Measurements from ENCODE around the gene LSM4.
A peak's percentile ranks its signal among the peaks of the same experiment; 100 is the strongest.

Gene LSM4

GRCh38 chr19:18274781-18275356 lies 48.0 kb downstream of the LSM4 start:
- Histone ChIP-seq H3K4me2 (ENCODE audit: low read length) (no peak overlapping the region), H3K27me3 (ENCODE audit: control insufficient read depth, insufficient read depth, low read length) (no peaks in the 10 kb centered on the region), H3K9ac (no peak overlapping the region), H3K9me3 (ENCODE audit: control insufficient read depth, low read length) (no peaks in the 10 kb centered on the region), H3K4me1 (peaks cover 29% of the 10 kb centered on the region), H3K27ac (peak overlapping the region; percentile 58), H2AFZ (no peak overlapping the region), H3K79me2 (peaks cover 14% of the 10 kb centered on the region), H3K36me3 (ENCODE audit: control insufficient read depth, insufficient read depth, low read length) (peaks cover 4% of the 10 kb centered on the region), H3K4me3 (ENCODE audit: low read depth, low read length) (no peak overlapping the region)
- no peak for TF ChIP-seq CTCF (IDR thresholded peaks at IDR 0.05)

- H3K4me1 ChIP-seq = peaks cover 29% of the 10 kb centered on the region
- H3K27me3 ChIP-seq (ENCODE audit: control insufficient read depth, insufficient read depth, low read length) = no peaks in the 10 kb centered on the region
- no peak within 1 kb of the TSS for H3K9ac ChIP-seq
- no peak within 1 kb of the TSS for H2AFZ ChIP-seq
- H3K4me3 ChIP-seq (ENCODE audit: low read depth, low read length) = no peak within 1 kb of the TSS
- no peak within 1 kb of the TSS for H3K4me2 ChIP-seq (ENCODE audit: low read length)
- H3K79me2 ChIP-seq = peaks cover 12% of the 10 kb centered on the region
- no peaks in the 10 kb centered on the region for H3K9me3 ChIP-seq (ENCODE audit: control insufficient read depth, low read length)
- TF ChIP-seq CTCF (IDR thresholded peaks at IDR 0.05) = no peak
- peak within 1 kb of the TSS; percentile 58 for H3K27ac ChIP-seq
- H3K36me3 ChIP-seq (ENCODE audit: control insufficient read depth, insufficient read depth, low read length) = peaks cover 4% of the 10 kb centered on the region
These were observed 48.6 kb downstream of the LSM4 start, which contains the start of gene IQCN for GRCh38 chr19:18274219-18274780. Gene IQCN, minus strand, starts transcription at chr19:18274452. Its CDS starts 4,974 bp downstream, at chr19:18269478.

GRCh38 chr19:18273561-18274218 lies 49.2 kb downstream of the LSM4 start:
- Histone ChIP-seq H3K9me3 (ENCODE audit: control insufficient read depth, low read length) (no peaks in the 10 kb centered on the region), H3K79me2 (peaks cover 6% of the 10 kb centered on the region), H3K27me3 (ENCODE audit: control insufficient read depth, insufficient read depth, low read length) (no peaks in the 10 kb centered on the region), H3K27ac (no peak overlapping the region), H3K4me1 (peaks cover 26% of the 10 kb centered on the region), H3K4me3 (ENCODE audit: low read depth, low read length) (no peak overlapping the region), H3K9ac (no peak overlapping the region), H3K4me2 (ENCODE audit: low read length) (no peak overlapping the region), H3K36me3 (ENCODE audit: control insufficient read depth, insufficient read depth, low read length) (peaks cover 2% of the 10 kb centered on the region), H2AFZ (no peak overlapping the region)
- TF ChIP-seq CTCF (IDR thresholded peaks at IDR 0.05) = no peak

GRCh38 chr19:18271433-18271841 lies 51.4 kb downstream of the LSM4 start:
- peaks cover 4% of the 10 kb centered on the region for H3K79me2 ChIP-seq
- H3K27me3 ChIP-seq (ENCODE audit: control insufficient read depth, insufficient read depth, low read length) = no peaks in the 10 kb centered on the region
- H3K4me3 ChIP-seq (ENCODE audit: low read depth, low read length) = no peak overlapping the region
- TF ChIP-seq CTCF (IDR thresholded peaks at IDR 0.05) = no peak
- H3K4me1 ChIP-seq = peaks cover 15% of the 10 kb centered on the region
- H3K9me3 ChIP-seq (ENCODE audit: control insufficient read depth, low read length) = no peaks in the 10 kb centered on the region
- no peak overlapping the region for H3K9ac ChIP-seq
- H3K27ac ChIP-seq = no peak overlapping the region
- no peak overlapping the region for H3K4me2 ChIP-seq (ENCODE audit: low read length)
- H3K36me3 ChIP-seq (ENCODE audit: control insufficient read depth, insufficient read depth, low read length) = no peaks in the 10 kb centered on the region
- H2AFZ ChIP-seq = no peak overlapping the region
